Measurements from ENCODE around the gene LRIT3. TPM values are rescaled to one million over a fixed set of nuclear protein-coding genes. Genes with fewer than 3 reads are reported as not detected.

LRIT3 gene
- total RNA-seq (2014; rRNA removed; shearing (Covaris generic)): not detected in 2 replicates

GRCh38 chr4:109847896-109848442 lies at the start of gene LRIT3:
LRIT3 (plus strand) TSS chr4:109848107; CDS start chr4:109848202, 95 bp downstream.
- no peaks in the 10 kb centered on the region for H3K36me3 ChIP-seq
- no peaks in the 10 kb centered on the region for H3K4me1 ChIP-seq (replicated peaks)
- H3K27me3 ChIP-seq (replicated peaks): no peaks in the 10 kb centered on the region
- no peak within 1 kb of the TSS for H3K27ac ChIP-seq
- H3K4me3 ChIP-seq: no peak within 1 kb of the TSS
- no peaks in the 10 kb centered on the region for H3K9me3 ChIP-seq (replicated peaks)
- DNase-seq (ENCODE audit: low read depth in 1 of 2, low spot score in 2 of 2): no peak

- DNase-seq (ENCODE audit: low read depth in 1 of 2, low spot score in 2 of 2): no peak
- Histone ChIP-seq H3K9me3 (replicated peaks) (no peaks in the 10 kb centered on the region), H3K36me3 (no peaks in the 10 kb centered on the region), H3K4me3 (no peak overlapping the region), H3K4me1 (replicated peaks) (no peaks in the 10 kb centered on the region; the same call in 1 of the 2 replicates), H3K27me3 (replicated peaks) (no peaks in the 10 kb centered on the region), H3K27ac (no peak overlapping the region)
Observed at GRCh38 chr4:109798866-109799265, 49.0 kb upstream of the LRIT3 start.

GRCh38 chr4:109801099-109801789 lies 46.7 kb upstream of the LRIT3 start:
- no peak overlapping the region for H3K27ac ChIP-seq
- no peaks in the 10 kb centered on the region for H3K27me3 ChIP-seq (replicated peaks)
- H3K4me1 ChIP-seq (replicated peaks): no peaks in the 10 kb centered on the region; the same call in 1 of the 2 replicates
- H3K36me3 ChIP-seq: no peaks in the 10 kb centered on the region
- no peak for DNase-seq (ENCODE audit: low read depth in 1 of 2, low spot score in 2 of 2)
- H3K9me3 ChIP-seq (replicated peaks): no peaks in the 10 kb centered on the region
- no peak overlapping the region for H3K4me3 ChIP-seq

GRCh38 chr4:109801895-109802319 lies 46.0 kb upstream of the LRIT3 start, which contains the start of gene CFI:
CFI (minus strand) TSS chr4:109801999; CDS start chr4:109801971, 28 bp downstream.
- peak in 1 of 2 experiments; percentile 25 for DNase-seq (ENCODE audit: low read depth in 1 of 2, low spot score in 2 of 2)
- Histone ChIP-seq H3K9me3 (replicated peaks) (no peaks in the 10 kb centered on the region), H3K27ac (no peak within 1 kb of the TSS), H3K4me3 (no peak within 1 kb of the TSS), H3K4me1 (replicated peaks) (no peaks in the 10 kb centered on the region; the same call in 1 of the 2 replicates), H3K36me3 (no peaks in the 10 kb centered on the region), H3K27me3 (replicated peaks) (no peaks in the 10 kb centered on the region)

GRCh38 chr4:109803924-109804571 lies 43.9 kb upstream of the LRIT3 start:
- no peaks in the 10 kb centered on the region for H3K27me3 ChIP-seq (replicated peaks)
- H3K4me1 ChIP-seq (replicated peaks): no peaks in the 10 kb centered on the region; the same call in 1 of the 2 replicates
- no peak overlapping the region for H3K4me3 ChIP-seq
- H3K27ac ChIP-seq: no peak overlapping the region
- peak in 1 of 2 experiments; percentile 32 for DNase-seq (ENCODE audit: low read depth in 1 of 2, low spot score in 2 of 2)
- no peaks in the 10 kb centered on the region for H3K36me3 ChIP-seq
- no peaks in the 10 kb centered on the region for H3K9me3 ChIP-seq (replicated peaks)

GRCh38 chr4:109809655-109810054 lies 38.3 kb upstream of the LRIT3 start:
- no peaks in the 10 kb centered on the region for H3K27me3 ChIP-seq (replicated peaks)
- no peak for DNase-seq (ENCODE audit: low read depth in 1 of 2, low spot score in 2 of 2)
- H3K27ac ChIP-seq: no peak overlapping the region
- no peaks in the 10 kb centered on the region for H3K4me1 ChIP-seq (replicated peaks)
- no peaks in the 10 kb centered on the region for H3K9me3 ChIP-seq (replicated peaks)
- H3K36me3 ChIP-seq: no peaks in the 10 kb centered on the region
- H3K4me3 ChIP-seq: no peak overlapping the region

- Histone ChIP-seq H3K27me3 (replicated peaks) (no peaks in the 10 kb centered on the region), H3K9me3 (replicated peaks) (no peaks in the 10 kb centered on the region), H3K4me1 (replicated peaks) (no peaks in the 10 kb centered on the region), H3K4me3 (no peak overlapping the region), H3K27ac (no peak overlapping the region), H3K36me3 (no peaks in the 10 kb centered on the region)
- DNase-seq (ENCODE audit: low read depth in 1 of 2, low spot score in 2 of 2): no peak
Observed at GRCh38 chr4:109810552-109811387, 37.1 kb upstream of the LRIT3 start.

DNA sequence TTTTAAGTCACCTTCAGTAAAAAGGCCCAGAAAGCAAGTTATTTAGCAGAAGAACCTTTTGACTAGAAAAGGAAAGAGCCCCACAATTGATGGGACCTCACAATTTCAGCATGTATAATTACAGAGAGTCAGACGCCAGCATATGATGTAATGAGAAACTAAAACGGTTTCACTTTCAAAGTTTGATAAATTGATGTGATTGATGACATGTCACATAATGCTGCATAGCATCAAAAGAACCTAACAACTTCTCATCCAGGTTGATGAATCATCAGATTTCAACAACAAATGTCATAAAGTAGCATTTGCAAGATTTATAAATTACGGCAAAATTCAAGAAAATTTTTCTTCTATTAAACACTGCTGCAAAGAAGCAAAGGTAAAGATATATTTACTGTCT lies 36.2 kb upstream of the LRIT3 start:
- Histone ChIP-seq H3K36me3 (peaks cover 2% of the 10 kb centered on the region; the same call in 1 of the 2 replicates), H3K4me1 (replicated peaks) (peaks cover 4% of the 10 kb centered on the region), H3K4me3 (no peak overlapping the region), H3K27ac (no peak overlapping the region), H3K9me3 (replicated peaks) (no peaks in the 10 kb centered on the region), H3K27me3 (replicated peaks) (no peaks in the 10 kb centered on the region)
- DNase-seq (ENCODE audit: low read depth in 1 of 2, low spot score in 2 of 2): no peak

DNA sequence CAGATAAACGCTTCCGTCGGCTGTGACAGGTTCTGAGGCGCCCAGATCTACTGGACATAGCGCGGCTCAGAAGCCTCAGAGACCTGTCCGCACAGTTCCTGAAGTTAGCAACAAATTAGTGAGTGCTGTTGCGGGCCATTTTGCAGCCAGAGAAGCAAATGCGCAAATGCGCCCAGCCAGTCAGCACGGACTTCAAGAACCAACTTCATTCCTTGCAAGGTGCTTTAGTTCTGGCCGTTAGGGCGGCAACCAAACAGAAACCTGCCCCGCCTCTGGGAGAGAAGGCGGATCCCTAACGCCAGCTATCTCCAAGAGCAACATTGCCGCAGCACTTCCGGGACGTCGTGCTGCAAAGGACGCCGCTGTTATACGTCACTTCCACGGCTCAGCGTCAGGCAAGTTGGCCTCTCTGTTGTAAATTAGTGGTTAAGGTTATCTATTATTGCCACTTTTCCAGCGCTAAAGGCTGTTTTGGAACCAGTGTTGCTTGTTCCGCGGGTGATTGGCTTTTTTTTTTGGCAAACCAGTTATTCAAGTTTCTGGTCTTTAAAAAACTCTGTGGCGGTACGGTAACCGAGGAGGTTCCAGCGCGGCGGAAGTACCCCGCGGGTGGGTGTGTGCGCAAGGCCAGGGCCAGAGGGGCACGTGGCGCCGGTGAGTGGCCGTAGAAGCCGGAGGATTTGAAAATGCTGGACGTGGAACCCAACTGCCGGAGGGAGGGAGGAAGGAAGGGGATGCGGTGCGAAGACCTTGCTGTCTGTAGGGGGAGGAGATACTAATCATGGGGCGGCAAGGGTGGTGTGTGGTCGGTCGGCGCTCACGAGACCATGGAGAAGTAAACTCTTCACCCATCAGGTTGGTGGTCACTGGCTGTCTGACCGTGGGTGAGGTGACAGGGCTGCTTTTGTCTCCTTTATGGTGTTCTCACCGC lies 32.5 kb upstream of the LRIT3 start, which contains the start of gene GAR1:
Gene GAR1 (plus strand): TSS at position 612 of the 931 bp plus-strand sequence. CDS start 403 bp downstream, outside the sequence.
- peak within 1 kb of the TSS; percentile 55 for H3K4me3 ChIP-seq
- no peaks in the 10 kb centered on the region for H3K27me3 ChIP-seq (replicated peaks)
- H3K9me3 ChIP-seq (replicated peaks): no peaks in the 10 kb centered on the region
- peaks cover 32% of the 10 kb centered on the region for H3K36me3 ChIP-seq
- peak within 1 kb of the TSS; percentile 58 for H3K27ac ChIP-seq
- peaks cover 8% of the 10 kb centered on the region for H3K4me1 ChIP-seq (replicated peaks)
- peak; percentile 88 for DNase-seq (ENCODE audit: low read depth in 1 of 2, low spot score in 2 of 2)

GRCh38 chr4:109816082-109816442 lies 31.8 kb upstream of the LRIT3 start:
- no peak for DNase-seq (ENCODE audit: low read depth in 1 of 2, low spot score in 2 of 2)
- H3K4me1 ChIP-seq (replicated peaks): peaks cover 8% of the 10 kb centered on the region
- no peaks in the 10 kb centered on the region for H3K9me3 ChIP-seq (replicated peaks)
- H3K27ac ChIP-seq: peak overlapping the region; percentile 58
- H3K4me3 ChIP-seq: peak overlapping the region; percentile 55
- H3K36me3 ChIP-seq: peaks cover 38% of the 10 kb centered on the region
- no peaks in the 10 kb centered on the region for H3K27me3 ChIP-seq (replicated peaks)

DNA sequence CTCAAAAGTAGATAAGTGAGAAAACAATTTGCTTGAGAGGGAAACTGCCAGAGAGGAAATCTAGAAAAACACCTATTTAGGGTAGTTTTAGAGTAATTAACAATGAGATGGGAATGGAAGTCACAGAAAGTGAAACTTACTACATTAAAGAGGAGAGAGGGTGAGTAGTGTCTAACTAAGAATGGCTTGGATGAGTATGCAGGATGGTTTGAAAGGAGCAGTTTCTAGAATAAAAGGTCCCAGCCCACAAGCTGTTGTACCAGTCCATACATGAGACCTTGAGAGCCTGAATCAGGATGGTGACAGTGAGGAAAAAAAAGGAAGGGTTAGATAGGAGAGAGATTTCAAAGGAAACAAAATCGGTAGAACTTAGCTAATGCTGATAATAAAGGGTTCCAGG lies 31.0 kb upstream of the LRIT3 start:
- H3K4me3 ChIP-seq: peak overlapping the region; percentile 55; the same call in 1 of the 2 replicates
- peaks cover 8% of the 10 kb centered on the region for H3K4me1 ChIP-seq (replicated peaks)
- DNase-seq (ENCODE audit: low read depth in 1 of 2, low spot score in 2 of 2): no peak
- no peaks in the 10 kb centered on the region for H3K27me3 ChIP-seq (replicated peaks)
- no peak overlapping the region for H3K27ac ChIP-seq
- H3K36me3 ChIP-seq: peaks cover 45% of the 10 kb centered on the region
- H3K9me3 ChIP-seq (replicated peaks): no peaks in the 10 kb centered on the region

DNA sequence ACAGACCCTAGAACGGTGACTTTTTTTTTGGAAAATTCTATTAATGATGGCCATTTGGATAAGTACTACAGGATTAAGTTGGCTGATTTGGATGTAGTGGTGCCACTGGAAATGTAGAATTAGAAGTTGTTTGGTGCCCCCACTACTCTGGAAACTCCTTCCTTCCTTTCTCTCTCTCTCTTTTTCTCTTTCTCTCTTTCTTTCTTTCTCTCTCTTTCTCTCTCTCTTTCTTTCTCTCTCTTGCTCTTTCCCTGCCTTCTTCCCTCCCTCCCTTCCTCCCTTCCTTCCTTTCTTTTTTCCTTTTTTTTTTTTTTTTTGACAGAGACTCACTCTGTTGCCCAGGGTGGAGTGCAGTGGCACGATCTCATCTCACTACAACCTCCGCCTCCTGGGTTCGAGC lies 29.6 kb upstream of the LRIT3 start:
- Histone ChIP-seq H3K27me3 (replicated peaks) (no peaks in the 10 kb centered on the region), H3K36me3 (peaks cover 58% of the 10 kb centered on the region), H3K4me1 (replicated peaks) (peaks cover 8% of the 10 kb centered on the region), H3K27ac (no peak overlapping the region), H3K9me3 (replicated peaks) (no peaks in the 10 kb centered on the region), H3K4me3 (no peak overlapping the region)
- no peak for DNase-seq (ENCODE audit: low read depth in 1 of 2, low spot score in 2 of 2)

All from SJSA1 (cell line).